Measurements from ENCODE around the gene MACF1. TPM values are rescaled to one million over a fixed set of nuclear protein-coding genes. Genes with fewer than 3 reads are reported as not detected.

Gene MACF1
- total RNA-seq, 4 donors from 2014 or later = 82.1 to 247 (median 154) TPM

DNA sequence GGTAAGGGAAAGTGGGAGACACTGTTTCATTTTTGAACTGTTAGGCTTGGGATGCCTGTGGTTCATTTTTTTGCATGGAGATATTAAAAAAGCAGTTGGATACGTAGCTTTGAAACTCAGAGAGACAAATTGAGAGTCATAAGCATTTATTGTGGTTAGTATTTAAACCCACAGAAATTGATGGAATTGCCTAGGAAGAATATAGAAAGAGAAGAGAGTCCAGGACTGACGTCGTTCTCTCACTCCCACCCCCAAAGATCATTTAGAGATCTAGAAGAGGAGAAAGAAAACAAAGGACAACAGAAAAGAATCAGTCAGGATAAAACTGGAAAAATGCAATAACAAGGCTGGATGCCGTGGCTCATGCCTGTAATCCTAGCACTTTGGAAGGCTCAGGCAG is 213.7 kb downstream of the MACF1 start:
- no peak for DNase-seq
- Histone ChIP-seq H3K4me1 (peaks cover 8 to 51% (median 13%) of the 10 kb centered on the region in 3 donors), H3K27ac (no peak overlapping the region), H3K4me3 (no peak overlapping the region), H3K9me3 (no peaks in the 10 kb centered on the region), H3K27me3 (no peaks in the 10 kb centered on the region), H3K36me3 (peaks cover 0 to 30% (median 0%) of the 10 kb centered on the region in 3 donors)
- intact Hi-C loops (cut with DNase I) = no loop called here
- WGBS, 2 donors = 83 to 85% methylated on average over 4 of the region's 4 CpGs
- TF ChIP-seq, protein P1, sequence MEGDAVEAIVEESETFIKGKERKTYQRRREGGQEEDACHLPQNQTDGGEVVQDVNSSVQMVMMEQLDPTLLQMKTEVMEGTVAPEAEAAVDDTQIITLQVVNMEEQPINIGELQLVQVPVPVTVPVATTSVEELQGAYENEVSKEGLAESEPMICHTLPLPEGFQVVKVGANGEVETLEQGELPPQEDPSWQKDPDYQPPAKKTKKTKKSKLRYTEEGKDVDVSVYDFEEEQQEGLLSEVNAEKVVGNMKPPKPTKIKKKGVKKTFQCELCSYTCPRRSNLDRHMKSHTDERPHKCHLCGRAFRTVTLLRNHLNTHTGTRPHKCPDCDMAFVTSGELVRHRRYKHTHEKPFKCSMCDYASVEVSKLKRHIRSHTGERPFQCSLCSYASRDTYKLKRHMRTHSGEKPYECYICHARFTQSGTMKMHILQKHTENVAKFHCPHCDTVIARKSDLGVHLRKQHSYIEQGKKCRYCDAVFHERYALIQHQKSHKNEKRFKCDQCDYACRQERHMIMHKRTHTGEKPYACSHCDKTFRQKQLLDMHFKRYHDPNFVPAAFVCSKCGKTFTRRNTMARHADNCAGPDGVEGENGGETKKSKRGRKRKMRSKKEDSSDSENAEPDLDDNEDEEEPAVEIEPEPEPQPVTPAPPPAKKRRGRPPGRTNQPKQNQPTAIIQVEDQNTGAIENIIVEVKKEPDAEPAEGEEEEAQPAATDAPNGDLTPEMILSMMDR (IDR thresholded peaks at IDR 0.05) = no peak
- no peak for TF ChIP-seq POLR2A (IDR thresholded peaks at IDR 0.05)

DNA sequence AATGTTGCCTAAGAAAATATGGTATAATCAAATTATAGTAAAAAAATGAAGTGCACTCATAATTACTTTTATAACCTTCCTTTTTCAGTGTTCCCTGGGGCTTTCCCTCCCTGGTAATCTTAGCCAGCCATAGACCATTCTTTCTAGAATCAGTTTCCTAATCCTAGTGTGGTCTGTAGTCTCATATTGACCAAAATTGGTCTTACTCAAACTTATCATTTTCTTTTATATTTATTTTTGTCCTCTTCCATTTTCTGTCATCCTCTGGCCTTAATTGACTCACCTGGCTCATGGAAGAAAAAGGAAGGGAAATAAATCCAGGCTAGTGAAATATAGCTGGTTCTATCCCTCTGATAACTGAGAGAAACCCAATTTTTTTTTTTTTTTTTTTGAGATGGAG is 216.0 kb downstream of the MACF1 start:
- DNase-seq = no peak
- Histone ChIP-seq H3K4me1 (peaks cover 0 to 30% (median 0%) of the 10 kb centered on the region in 3 donors), H3K27ac (no peak overlapping the region), H3K4me3 (no peak overlapping the region), H3K27me3 (no peaks in the 10 kb centered on the region), H3K9me3 (no peaks in the 10 kb centered on the region), H3K36me3 (peaks cover 0 to 44% (median 5%) of the 10 kb centered on the region in 3 donors)
- intact Hi-C loops (cut with DNase I) = no loop called here
- TF ChIP-seq, protein P1 (IDR thresholded peaks at IDR 0.05) = no peak
- TF ChIP-seq POLR2A (IDR thresholded peaks at IDR 0.05) = no peak

DNA sequence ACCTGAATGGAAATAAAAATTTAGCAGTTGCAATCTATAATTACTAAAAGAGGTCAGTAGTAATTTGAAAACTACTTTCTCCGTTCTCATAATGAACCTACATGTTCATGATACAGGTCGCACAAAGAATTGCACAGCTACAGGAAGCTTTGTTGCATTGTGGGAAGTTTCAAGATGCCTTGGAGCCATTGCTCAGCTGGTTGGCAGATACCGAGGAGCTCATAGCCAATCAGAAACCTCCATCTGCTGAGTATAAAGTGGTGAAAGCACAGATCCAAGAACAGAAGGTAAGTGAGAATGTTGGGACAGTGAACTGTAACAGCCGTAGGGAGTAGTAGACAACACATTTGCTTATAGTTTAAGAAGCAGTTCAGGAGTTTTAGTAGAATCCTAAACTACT is 218.1 kb downstream of the MACF1 start:
- Histone ChIP-seq H3K4me3 (no peak overlapping the region), H3K4me1 (peaks cover 0 to 17% (median 0%) of the 10 kb centered on the region in 3 donors), H3K27ac (no peak overlapping the region), H3K36me3 (peaks cover 0 to 62% (median 5%) of the 10 kb centered on the region in 3 donors), H3K27me3 (no peaks in the 10 kb centered on the region), H3K9me3 (no peaks in the 10 kb centered on the region)
- no peak for DNase-seq
- TF ChIP-seq POLR2A (IDR thresholded peaks at IDR 0.05) = no peak
- TF ChIP-seq, protein P1 (IDR thresholded peaks at IDR 0.05) = no peak
- intact Hi-C loops (cut with DNase I) = no loop called here
- WGBS, 2 donors = 70 to 80% methylated on average over 4 of the region's 4 CpGs

DNA sequence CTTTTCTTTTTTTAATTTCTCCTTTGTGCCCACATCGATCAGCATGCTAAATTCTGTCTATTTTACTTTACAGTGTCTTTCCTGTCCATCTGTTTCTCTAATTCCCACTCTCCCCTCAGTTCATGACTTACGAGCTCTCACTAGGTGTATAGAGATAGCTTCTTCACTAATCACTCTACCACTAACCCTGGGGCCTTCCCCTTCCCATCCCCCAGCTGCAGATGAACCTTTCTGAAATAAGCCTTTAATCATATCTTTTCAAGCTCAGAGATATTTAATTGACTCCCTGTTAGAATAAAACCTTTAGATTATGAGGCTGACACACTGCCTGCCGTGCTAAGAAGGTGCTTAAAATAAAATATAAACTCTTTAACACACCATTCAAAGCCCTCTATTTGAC is 220.7 kb downstream of the MACF1 start:
- Histone ChIP-seq H3K27ac (no peak overlapping the region), H3K4me1 (peaks cover 0 to 10% (median 0%) of the 10 kb centered on the region in 3 donors), H3K27me3 (no peaks in the 10 kb centered on the region), H3K4me3 (no peak overlapping the region), H3K9me3 (no peaks in the 10 kb centered on the region), H3K36me3 (peaks cover 0 to 87% (median 10%) of the 10 kb centered on the region in 3 donors)
- TF ChIP-seq, protein P1 (IDR thresholded peaks at IDR 0.05) = no peak
- no peak for TF ChIP-seq POLR2A (IDR thresholded peaks at IDR 0.05)
- 91% methylated on average over 3 of the region's 3 CpGs for WGBS, 2 donors
- intact Hi-C loops (cut with DNase I) = no loop called here
- no peak for DNase-seq

DNA sequence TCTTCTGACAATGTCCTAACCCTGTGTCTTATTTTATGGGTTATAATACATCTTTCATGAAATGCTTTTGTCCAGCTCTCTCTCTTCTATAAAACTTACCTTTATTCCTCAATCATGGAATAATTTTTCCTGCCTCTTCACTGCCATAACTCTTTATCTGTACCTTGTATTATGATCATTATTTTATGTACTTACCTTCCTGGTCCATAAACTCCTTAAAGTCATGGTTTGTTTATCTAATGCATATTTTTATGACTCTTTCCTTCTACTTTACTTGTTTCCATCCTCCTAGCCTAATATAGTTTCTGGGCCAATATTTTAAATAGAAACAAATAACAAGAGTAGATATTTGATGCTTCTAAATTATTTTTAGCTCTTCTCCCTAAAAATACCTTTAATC is 221.1 kb downstream of the MACF1 start:
- no peak overlapping the region for H3K27ac ChIP-seq
- intact Hi-C loops (cut with DNase I) = no loop called here
- no peak for DNase-seq

More for the DNA sequence above, 221.1 kb downstream of the MACF1 start:
- Histone ChIP-seq H3K36me3 (peaks cover 0 to 92% (median 13%) of the 10 kb centered on the region in 3 donors), H3K9me3 (no peaks in the 10 kb centered on the region), H3K27me3 (no peaks in the 10 kb centered on the region), H3K4me3 (no peak overlapping the region), H3K4me1 (peaks cover 0 to 10% (median 0%) of the 10 kb centered on the region in 3 donors)
- no peak for TF ChIP-seq POLR2A (IDR thresholded peaks at IDR 0.05)
- TF ChIP-seq, protein P1 (IDR thresholded peaks at IDR 0.05) = no peak
